Breast epithelium (tissue), 3 donors: ENCODE data around the gene ATP7B.

ENCODE experiments used
- CTCF ChIP-seq, 3 donors: fragments of 450-650 bp; IDR thresholded peaks; one replicate each; pipeline ENCODE4 v1.5.1; 2016 to 2017; ENCODE audit warnings: antibody characterized with exemption in 3 of 3, mild to moderate bottlenecking in 3 of 3, moderate library complexity in 3 of 3
- POLR2A ChIP-seq: fragments of 450-650 bp; IDR thresholded peaks from one replicate; pipeline ENCODE4 v1.6.1; 2016; ENCODE audit warnings: antibody characterized with exemption, mild to moderate bottlenecking, moderate library complexity
- POLR2AphosphoS5 ChIP-seq, 3 donors: sonication (generic); formaldehyde crosslinking; IDR thresholded peaks; one replicate each; pipeline ENCODE4 v1.6.1; 2017; ENCODE audit warnings: antibody characterized with exemption in 3 of 3

- TF ChIP-seq CTCF (IDR thresholded peaks at IDR 0.05) (no peak), POLR2AphosphoS5 (IDR thresholded peaks at IDR 0.05) (no peak), POLR2A (no peak)
Measured at GRCh38 chr13:51926528-51926885, 84.7 kb downstream of the ATP7B start.
